ENCODE results near the gene IFNL1.
"Not testable (repeated sequence)": the region's sequence is repeated elsewhere in the genome, so short reads cannot be mapped to it uniquely, and the experiment has no call there.

IFNL1 gene

GRCh38 chr19:39296055-39296645 is at the start of gene IFNL1:
Gene IFNL1 (plus strand): TSS chr19:39296407. CDS start chr19:39296422, 15 bp downstream.
- DNase-seq, result no peak

- no peak for DNase-seq
Measured at GRCh38 chr19:39246951-39247669, 49.1 kb upstream of the IFNL1 start.

DNA sequence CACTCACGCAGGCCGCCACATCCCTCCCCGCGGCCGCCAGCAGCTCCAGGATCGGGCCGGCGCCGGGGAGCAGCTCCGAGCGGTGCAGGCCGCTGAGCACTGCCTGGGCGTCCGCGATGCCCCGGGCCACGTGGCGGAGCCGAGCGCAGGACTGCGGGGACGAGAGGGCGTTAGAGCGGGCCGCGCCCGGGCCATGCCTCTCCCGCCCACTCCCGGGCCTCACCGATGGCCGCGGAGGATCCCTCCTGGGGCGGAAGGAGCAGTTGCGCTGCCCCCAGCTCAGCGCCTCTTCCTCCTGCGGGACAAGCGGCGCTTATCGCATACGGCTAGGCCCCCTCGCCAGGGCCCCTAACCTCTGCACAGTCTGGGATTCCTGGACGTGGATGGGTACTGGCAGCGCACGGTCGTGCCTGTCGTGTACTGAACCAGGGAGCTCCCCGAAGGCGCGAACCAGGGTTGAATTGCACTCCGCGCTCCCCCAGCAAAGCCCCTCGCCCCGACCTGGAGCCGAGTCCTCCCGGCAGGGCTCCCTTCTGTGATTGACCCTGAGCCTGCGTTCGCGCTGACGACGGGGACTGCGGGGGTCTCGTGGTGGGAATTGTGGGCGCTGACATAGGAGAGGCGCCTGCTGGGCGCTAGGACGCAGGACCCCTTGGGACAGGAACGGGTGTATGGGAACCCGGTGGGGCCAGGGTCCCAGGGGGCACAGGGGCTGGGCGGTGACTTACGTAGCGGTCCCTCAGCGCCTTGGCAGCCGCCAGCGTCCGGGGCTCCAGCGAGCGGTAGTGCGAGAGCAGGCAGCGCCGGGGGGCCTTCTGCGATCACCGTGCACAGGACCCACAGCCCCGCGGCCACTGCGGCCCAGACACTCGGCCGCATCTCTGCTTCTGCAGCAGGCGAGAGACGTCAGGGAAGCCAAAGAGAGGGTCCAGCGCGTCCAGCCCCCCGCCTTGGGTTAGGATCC is 48.2 kb upstream of the IFNL1 start:
- no peak for DNase-seq

DNA sequence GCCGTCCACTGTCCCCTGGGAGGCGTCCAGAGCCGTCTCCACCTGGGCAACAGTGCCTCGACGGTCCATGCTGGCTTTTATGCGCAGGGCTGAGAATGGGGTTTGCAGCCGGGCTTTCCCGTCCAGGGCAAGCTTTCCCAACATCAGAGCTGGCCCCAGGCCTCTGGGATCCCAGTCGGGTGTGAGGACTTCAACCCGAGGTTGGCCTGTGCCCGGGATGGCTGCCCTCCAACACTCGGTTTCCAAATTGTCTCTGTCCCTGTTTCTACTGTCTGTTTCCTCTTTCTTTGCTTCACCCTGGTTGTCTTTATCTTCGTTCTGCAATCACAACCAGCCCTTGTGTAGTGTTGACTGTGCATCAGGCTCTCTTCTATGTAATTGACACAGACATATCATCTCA is 47.4 kb upstream of the IFNL1 start, which contains the start of gene IFNL4:
IFNL4 (minus strand) TSS at position 51 of the 400 bp plus-strand sequence.
- no peak for DNase-seq

GRCh38 chr19:39251081-39251480 is 45.1 kb upstream of the IFNL1 start:
- DNase-seq, result no peak

- no peak for DNase-seq
Measured at GRCh38 chr19:39251846-39252245, 44.4 kb upstream of the IFNL1 start.

GRCh38 chr19:39252458-39252857 is 43.7 kb upstream of the IFNL1 start:
- DNase-seq, result no peak

- DNase-seq, result no peak
Measured at GRCh38 chr19:39253374-39254149, 42.6 kb upstream of the IFNL1 start.

DNA sequence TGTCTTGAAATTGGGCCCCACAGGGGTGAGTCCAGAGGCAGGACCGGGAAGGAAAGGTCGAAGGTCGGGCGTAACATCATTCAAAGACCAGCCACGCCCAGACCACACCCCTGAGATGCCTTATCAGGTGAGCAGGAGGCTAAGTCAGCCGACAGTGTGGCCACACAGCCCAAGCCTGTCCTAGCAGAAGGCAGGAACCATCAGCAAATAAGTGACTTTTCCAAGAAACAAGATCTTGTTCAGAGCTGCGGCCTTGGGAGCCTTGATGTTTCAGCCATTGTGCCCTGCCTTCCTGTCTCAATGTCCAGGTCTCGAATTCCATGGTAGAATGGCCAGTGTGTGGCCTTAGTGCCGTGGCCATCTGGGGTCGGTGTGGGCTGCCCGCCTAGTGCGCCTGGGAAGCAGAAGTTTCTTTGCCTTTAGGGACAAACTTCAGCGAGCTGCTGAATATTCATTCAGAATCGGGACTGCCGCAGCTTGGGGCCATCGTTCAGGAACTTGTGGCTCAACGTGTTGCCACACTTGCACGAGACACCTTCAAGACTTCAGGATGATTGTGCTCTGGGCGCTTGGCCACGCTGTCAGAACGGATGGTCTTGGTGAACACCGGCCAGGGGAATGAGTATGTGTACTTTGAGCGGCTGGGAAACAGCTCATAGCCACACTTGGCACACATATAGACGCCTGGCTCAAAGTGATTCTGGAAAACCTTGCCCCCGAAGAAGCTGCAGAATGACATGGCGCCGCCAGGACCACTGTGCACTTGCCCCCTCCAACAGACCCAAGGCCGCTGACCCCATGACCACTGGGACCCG is 41.5 kb upstream of the IFNL1 start:
- no peak for DNase-seq

DNA sequence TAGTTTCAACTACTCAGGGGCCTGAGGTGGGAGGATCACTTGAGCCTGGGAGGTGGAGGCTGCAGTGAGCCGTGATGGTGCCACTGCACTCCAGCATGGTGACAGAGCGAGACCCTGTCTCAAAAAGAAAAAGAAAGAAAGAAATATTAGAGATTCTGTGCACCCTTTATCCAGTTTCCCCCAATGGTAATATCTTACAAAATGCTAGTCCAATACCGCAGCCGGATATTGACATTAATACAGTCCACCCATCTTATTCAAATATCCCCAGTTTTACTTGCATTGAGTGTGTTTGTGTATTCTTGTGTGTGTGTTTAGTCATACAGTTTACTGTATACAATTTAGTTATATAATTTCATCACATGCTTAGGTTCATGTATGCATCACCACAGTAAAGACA is 39.0 kb upstream of the IFNL1 start:
- DNase-seq, result no peak

DNA sequence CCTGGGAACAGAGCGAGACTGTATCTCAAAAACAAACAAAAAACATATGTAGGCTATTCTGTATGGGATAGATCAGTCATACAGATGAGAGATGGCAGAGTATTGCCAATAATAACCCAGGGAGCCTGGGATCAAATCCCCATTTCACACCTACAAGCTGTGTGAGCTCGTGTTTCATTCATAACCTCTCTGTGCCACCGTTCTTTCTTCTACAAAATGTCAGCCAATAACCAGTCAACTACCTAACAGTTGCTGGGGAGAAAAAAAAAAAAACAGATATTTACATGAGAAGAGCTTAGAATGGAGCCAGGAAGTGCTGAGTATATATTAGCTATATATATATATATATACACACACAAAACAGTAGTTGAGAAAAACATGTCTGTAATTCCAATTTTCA is 34.5 kb upstream of the IFNL1 start:
- DNase-seq, result no peak

- DNase-seq, result no peak
Measured at GRCh38 chr19:39262496-39262895, 33.7 kb upstream of the IFNL1 start.

- DNase-seq, result no peak
Measured at GRCh38 chr19:39263912-39264305, 32.3 kb upstream of the IFNL1 start.

DNA sequence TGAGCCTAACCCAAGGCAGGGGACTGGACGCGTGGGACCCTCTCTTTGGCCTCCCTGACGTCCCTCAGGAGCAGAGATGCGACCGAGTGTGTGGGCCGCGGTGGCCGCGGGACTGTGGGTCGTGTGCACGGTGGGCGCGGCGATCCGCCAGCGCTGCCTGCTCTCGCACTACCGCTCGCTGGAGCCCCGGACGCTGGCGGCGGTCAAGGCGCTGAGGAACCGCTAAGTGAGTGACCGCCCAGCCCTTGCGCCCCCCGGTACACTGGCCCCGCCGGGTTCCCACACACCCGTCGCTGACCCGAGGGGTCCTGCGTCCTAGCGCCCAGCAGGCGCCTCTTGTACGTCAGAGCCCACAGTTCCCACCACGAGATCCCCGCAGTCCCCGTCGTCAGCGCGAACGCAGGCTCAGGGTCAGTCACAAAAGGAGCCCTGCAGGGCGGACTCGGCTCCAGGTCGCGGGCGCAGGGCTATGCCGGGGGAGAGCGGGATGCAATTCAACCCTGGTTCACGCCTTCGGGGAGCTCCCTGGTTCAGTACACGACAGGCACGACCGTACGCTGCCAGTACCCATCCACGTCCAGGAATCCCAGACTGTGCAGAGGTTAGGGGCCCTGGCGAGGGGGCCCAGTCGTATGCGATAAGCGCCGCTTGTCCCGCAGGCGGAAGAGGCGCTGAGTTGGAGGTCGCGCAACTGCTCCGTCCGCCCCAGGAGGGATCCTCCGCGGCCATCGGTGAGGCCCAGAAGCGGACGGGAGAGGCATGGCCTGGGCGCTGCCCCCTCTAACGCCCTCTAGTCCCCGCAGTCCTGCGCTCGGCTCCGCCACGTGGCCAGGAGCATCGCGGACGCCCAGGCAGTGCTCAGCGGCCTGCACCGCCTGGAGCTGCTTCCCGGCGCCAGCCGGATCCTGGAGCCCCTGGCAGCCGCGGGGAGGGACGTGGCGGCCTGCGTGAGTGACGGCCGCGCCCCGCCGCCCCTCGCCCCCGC is 31.6 kb upstream of the IFNL1 start:
- DNase-seq, result no peak

DNA sequence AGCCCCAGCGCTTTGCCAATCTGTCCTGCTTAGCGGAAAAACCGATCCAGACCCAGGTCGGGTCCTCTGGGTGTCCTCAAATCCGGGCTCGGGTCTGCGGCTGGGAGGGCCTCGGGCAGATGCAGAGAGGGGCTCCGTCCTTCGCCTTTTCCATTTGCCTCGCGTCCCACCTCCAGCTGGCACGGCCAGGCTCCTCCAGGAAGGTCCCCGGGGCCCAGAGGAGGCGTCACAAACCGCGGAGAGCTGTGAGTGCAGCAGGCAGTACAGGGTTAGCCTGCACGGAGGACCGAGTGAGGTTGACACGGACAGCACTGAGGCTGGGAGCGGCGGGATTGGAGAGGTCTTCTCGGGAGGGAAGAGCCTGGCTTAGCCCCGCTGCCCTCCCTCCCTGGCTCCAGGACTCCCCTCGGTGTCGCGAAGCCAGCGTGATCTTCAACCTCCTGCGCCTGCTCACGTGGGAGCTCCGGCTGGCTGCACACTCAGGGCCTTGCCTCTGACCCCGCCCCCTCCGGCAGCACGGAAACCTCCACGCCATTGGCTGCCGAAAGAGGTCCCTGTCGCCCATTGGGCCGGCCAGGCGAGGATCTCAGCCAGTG is 30.8 kb upstream of the IFNL1 start:
- no peak for DNase-seq

DNA sequence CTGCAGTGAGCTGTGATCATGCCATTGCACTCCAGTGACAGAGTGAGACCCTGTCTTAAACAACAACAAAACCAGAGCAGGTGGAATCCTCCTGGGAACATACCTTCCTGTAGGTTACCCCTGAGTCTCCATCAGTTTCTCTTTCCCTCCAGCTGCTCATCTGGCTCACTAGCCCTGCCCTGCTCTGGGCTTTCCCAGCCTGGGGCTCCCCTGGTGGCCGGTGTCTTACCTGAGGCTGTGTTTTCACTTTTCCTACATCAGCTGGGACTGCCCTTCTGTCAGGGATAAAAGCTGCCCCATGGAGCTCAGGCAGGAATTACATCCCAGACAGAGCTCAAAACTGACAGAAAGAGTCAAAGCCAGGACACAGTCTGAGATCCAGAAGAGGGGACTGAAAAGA is 28.1 kb upstream of the IFNL1 start, which contains the start of gene IFNL2:
IFNL2 (plus strand) TSS at position 312 of the 400 bp plus-strand sequence. CDS start 173 bp downstream, outside the sequence.
- not testable (repeated sequence) for DNase-seq

DNA sequence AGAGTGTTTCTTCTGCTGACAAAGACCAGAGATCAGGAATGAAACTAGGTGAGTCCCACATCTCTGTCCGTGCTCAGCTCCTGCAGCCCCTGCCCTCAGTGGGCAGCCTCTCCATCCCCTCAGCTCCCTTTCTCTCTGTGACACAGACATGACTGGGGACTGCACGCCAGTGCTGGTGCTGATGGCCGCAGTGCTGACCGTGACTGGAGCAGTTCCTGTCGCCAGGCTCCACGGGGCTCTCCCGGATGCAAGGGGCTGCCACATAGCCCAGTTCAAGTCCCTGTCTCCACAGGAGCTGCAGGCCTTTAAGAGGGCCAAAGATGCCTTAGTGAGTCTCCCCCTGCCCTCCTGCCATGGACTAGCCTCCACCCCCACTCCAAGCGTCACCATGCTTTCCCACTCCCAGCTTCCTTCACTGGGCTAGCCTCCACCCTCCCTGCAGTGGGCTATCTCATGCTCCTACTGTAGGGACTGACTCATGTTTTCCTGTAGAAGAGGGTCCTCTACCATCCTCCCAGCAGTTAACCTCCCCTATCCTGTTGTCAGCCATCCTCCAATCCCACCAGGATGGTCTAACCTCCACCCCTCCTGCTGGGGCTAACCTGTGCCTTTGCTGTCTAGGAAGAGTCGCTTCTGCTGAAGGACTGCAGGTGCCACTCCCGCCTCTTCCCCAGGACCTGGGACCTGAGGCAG is 27.5 kb upstream of the IFNL1 start:
- not testable (repeated sequence) for DNase-seq

DNA sequence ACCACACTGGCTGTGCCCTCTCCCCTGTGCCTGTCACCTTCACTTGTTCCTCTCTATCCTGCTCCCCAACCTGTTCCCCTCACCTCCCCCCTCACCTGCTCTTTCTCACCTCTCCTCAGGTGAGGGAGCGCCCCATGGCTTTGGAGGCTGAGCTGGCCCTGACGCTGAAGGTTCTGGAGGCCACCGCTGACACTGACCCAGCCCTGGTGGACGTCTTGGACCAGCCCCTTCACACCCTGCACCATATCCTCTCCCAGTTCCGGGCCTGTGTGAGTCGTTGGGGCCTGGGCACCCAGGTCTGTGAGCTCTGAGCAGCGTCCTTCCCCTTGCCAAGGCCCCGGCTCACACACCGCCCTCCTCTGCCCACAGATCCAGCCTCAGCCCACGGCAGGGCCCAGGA is 26.8 kb upstream of the IFNL1 start:
- DNase-seq, result not testable (repeated sequence)

Data from cortex of kidney (tissue), 1 donor.